Astrocyte (in vitro differentiated cells and primary cell): Measurements from ENCODE around the gene TTLL8. TPM values are rescaled to one million over a fixed set of nuclear protein-coding genes. Genes with fewer than 3 reads are reported as not detected.

Experiments
- DNase-seq: peaks from one replicate; pipeline ENCODE4 v3.0.0-alpha.2; 2010; ENCODE audit warnings: low read depth
- FAIRE-seq: peaks from 2 replicates; lab custom pipeline; 2011; peaks lifted over from hg19 to GRCh38; lab: Jason Lieb, UNC
- H2AFZ ChIP-seq: 2 replicates; pipeline ENCODE4 v1.6.0; 2012; ENCODE audit warnings: low read depth, low read length, inconsistent platforms
- H3K27ac ChIP-seq: 2 replicates; pipeline ENCODE4 v1.5.1; 2011; ENCODE audit warnings: low read depth, low read length, inconsistent platforms
- H3K27me3 ChIP-seq: 2 replicates; pipeline ENCODE4 v1.6.0; 2011; ENCODE audit warnings: low read length, inconsistent platforms; ENCODE audit not compliant: insufficient read depth
- H3K36me3 ChIP-seq: 2 replicates; pipeline ENCODE4 v1.5.1; 2011; ENCODE audit warnings: low read length, inconsistent platforms; ENCODE audit not compliant: insufficient read depth
- H3K4me1 ChIP-seq: 2 replicates; pipeline ENCODE4 v1.5.1; 2011; ENCODE audit warnings: low read length, inconsistent platforms; ENCODE audit not compliant: insufficient read depth
- H3K4me2 ChIP-seq: 2 replicates; pipeline ENCODE4 v1.6.0; 2012; ENCODE audit warnings: low read length, inconsistent platforms
- H3K4me3 ChIP-seq: 2 replicates; pipeline ENCODE4 v1.5.1; 2011; ENCODE audit warnings: low read depth, mild to moderate bottlenecking, low read length, inconsistent platforms; ENCODE audit not compliant: insufficient read depth
- H3K79me2 ChIP-seq: 2 replicates; pipeline ENCODE4 v1.6.0; 2012; ENCODE audit warnings: mild to moderate bottlenecking, low read length, inconsistent platforms; ENCODE audit not compliant: insufficient read depth
- H3K9ac ChIP-seq: 2 replicates; pipeline ENCODE4 v1.6.0; 2012; ENCODE audit warnings: mild to moderate bottlenecking, low read length, inconsistent platforms
- H3K9me3 ChIP-seq: 2 replicates; pipeline ENCODE4 v1.5.1; 2012; ENCODE audit warnings: low read depth, mild to moderate bottlenecking, low read length, inconsistent platforms; ENCODE audit not compliant: insufficient read depth
- H4K20me1 ChIP-seq: 2 replicates; pipeline ENCODE4 v1.6.0; 2012; ENCODE audit warnings: low read length, inconsistent platforms; ENCODE audit not compliant: insufficient read depth
- H3K27ac Mint-ChIP-seq: one replicate; pipeline ENCODE4 v1.8.0; 2021; ENCODE audit warnings: mild to moderate bottlenecking, mixed read lengths; ENCODE audit not compliant: unreplicated experiment
- H3K27me3 Mint-ChIP-seq: one replicate; pipeline ENCODE4 v1.8.0; 2021; ENCODE audit warnings: low read depth, mixed read lengths; ENCODE audit not compliant: unreplicated experiment
- H3K36me3 Mint-ChIP-seq: one replicate; pipeline ENCODE4 v1.8.0; 2021; ENCODE audit warnings: low read depth, mixed read lengths; ENCODE audit not compliant: unreplicated experiment
- H3K4me1 Mint-ChIP-seq: one replicate; pipeline ENCODE4 v1.8.0; 2021; ENCODE audit warnings: low read depth, mixed read lengths; ENCODE audit not compliant: unreplicated experiment
- H3K4me3 Mint-ChIP-seq: one replicate; pipeline ENCODE4 v1.8.0; 2021; ENCODE audit warnings: mild to moderate bottlenecking, moderate library complexity, mixed read lengths; ENCODE audit not compliant: unreplicated experiment
- H3K9me3 Mint-ChIP-seq: one replicate; pipeline ENCODE4 v1.8.0; 2021; ENCODE audit warnings: mild to moderate bottlenecking, mixed read lengths; ENCODE audit not compliant: unreplicated experiment
- EZH2 ChIP-seq: IDR thresholded peaks from 2 replicates; pipeline ENCODE4 v1.6.1; 2012; ENCODE audit warnings: mild to moderate bottlenecking, low read length, inconsistent platforms; ENCODE audit not compliant: insufficient read depth
- total RNA-seq: library from RNA; stranded (reverse); gene quantifications from 2 replicates; pipeline ENCODE4 v1.2.1, GENCODE V29; 2021
- TF ChIP-seq, protein P1 (sequence below): IDR thresholded peaks from 2 replicates; pipeline ENCODE4 v1.5.1; 2011; ENCODE audit warnings: low read depth, mild to moderate bottlenecking, inconsistent platforms, low read length, moderate library complexity; ENCODE audit not compliant: insufficient read depth

The TTLL8 gene
- total RNA-seq, 1 donor from 2014 or later: not detected

GRCh38 chr22:49969751-49970527, 88.2 kb downstream of the TTLL8 start:
- Histone ChIP-seq H3K4me2 (peak overlapping the region; percentile 86), H3K9me3 (no peaks in the 10 kb centered on the region), H3K79me2 (no peaks in the 10 kb centered on the region), H4K20me1 (peaks cover 25% of the 10 kb centered on the region), H3K4me3 (no peak overlapping the region), H3K27ac (no peak overlapping the region), H3K9ac (no peak overlapping the region), H3K27me3 (no peaks in the 10 kb centered on the region), H3K36me3 (no peaks in the 10 kb centered on the region), H2AFZ (no peak overlapping the region), H3K4me1 (peaks cover 16% of the 10 kb centered on the region)
- no peak for DNase-seq
- no peak overlapping the region for H3K4me3 Mint-ChIP-seq
- H3K9me3 Mint-ChIP-seq: peaks cover 2% of the 10 kb centered on the region
- H3K27ac Mint-ChIP-seq: no peak overlapping the region
- no peak for FAIRE-seq
- peaks cover 2% of the 10 kb centered on the region for H3K27me3 Mint-ChIP-seq
- TF ChIP-seq, protein P1, sequence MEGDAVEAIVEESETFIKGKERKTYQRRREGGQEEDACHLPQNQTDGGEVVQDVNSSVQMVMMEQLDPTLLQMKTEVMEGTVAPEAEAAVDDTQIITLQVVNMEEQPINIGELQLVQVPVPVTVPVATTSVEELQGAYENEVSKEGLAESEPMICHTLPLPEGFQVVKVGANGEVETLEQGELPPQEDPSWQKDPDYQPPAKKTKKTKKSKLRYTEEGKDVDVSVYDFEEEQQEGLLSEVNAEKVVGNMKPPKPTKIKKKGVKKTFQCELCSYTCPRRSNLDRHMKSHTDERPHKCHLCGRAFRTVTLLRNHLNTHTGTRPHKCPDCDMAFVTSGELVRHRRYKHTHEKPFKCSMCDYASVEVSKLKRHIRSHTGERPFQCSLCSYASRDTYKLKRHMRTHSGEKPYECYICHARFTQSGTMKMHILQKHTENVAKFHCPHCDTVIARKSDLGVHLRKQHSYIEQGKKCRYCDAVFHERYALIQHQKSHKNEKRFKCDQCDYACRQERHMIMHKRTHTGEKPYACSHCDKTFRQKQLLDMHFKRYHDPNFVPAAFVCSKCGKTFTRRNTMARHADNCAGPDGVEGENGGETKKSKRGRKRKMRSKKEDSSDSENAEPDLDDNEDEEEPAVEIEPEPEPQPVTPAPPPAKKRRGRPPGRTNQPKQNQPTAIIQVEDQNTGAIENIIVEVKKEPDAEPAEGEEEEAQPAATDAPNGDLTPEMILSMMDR: no peak
- TF ChIP-seq EZH2: no peak
- peaks cover 3% of the 10 kb centered on the region for H3K36me3 Mint-ChIP-seq
- peaks cover 5% of the 10 kb centered on the region for H3K4me1 Mint-ChIP-seq

DNA sequence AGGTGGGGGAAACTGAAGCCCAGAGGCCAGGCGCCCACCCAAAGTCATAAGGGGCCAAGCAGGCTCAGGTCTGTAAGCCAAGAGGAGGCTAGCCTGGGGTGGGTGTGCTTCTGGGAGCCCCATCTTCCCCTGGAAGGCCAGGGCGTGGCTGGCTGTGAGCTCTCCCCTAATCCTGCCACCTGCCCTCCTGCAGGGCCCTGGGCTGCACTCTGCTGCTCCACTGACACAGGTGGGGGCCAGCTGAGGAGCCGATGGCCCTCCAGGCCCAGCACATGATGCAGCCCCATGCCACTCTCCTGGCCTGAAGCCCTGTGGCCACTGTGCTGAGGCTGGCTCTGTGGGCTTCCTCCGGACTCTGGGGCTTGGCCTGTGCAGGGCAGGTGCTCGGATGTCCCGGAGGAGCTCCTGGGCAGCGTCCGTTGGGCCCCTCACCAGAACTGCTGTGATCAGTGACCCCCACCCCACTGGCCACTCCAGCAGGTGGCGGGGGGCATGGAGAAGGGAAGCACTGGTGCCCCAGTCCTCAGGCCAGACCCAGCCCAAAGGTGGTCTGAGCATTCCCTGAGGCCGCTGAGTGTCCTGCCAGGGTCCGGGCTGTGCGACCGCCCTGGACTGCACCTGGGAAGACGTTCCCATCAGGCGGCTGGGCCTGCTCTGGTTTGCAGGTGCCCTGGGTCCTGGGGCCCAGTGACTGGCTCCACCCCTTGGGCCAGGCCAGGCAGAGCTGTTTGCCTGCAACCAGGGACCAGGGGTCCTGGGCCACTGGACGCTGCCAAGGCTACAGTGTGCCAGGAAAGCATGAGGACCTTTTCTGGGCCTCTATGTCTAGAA, 89.1 kb downstream of the TTLL8 start:
- Histone ChIP-seq H3K27me3 (no peaks in the 10 kb centered on the region), H3K4me3 (no peak overlapping the region), H3K36me3 (no peaks in the 10 kb centered on the region), H3K27ac (no peak overlapping the region), H3K79me2 (peaks cover 8% of the 10 kb centered on the region), H2AFZ (no peak overlapping the region), H4K20me1 (peaks cover 34% of the 10 kb centered on the region), H3K9me3 (no peaks in the 10 kb centered on the region), H3K4me2 (no peak overlapping the region), H3K4me1 (peaks cover 17% of the 10 kb centered on the region), H3K9ac (no peak overlapping the region)
- H3K27ac Mint-ChIP-seq: no peak overlapping the region
- peaks cover 5% of the 10 kb centered on the region for H3K4me1 Mint-ChIP-seq
- peaks cover 2% of the 10 kb centered on the region for H3K27me3 Mint-ChIP-seq
- no peak for DNase-seq
- FAIRE-seq: no peak
- no peak for TF ChIP-seq EZH2
- TF ChIP-seq, protein P1: no peak
- H3K4me3 Mint-ChIP-seq: no peak overlapping the region
- peaks cover 2% of the 10 kb centered on the region for H3K9me3 Mint-ChIP-seq
- peaks cover 5% of the 10 kb centered on the region for H3K36me3 Mint-ChIP-seq

Other genes with a start within 250 kb of the TTLL8 start
- gene BRD1, start 230.4 kb downstream of the TTLL8 start, total RNA-seq: 30.0 and 32.4 TPM in 2 replicates
- 21.0 and 22.7 TPM in 2 replicates for gene ZBED4, start 204.5 kb downstream of the TTLL8 start, total RNA-seq
- gene ALG12, start 139.9 kb downstream of the TTLL8 start, total RNA-seq: 23.8 and 26.2 TPM in 2 replicates
- 49.6 and 58.2 TPM in 2 replicates for gene CRELD2, start 139.7 kb downstream of the TTLL8 start, total RNA-seq
- gene PIM3, start 97.5 kb downstream of the TTLL8 start, total RNA-seq: 15.1 and 15.5 TPM in 2 replicates
- gene IL17REL, start 45.5 kb downstream of the TTLL8 start, total RNA-seq: not detected in 2 replicates
- gene MLC1, start 27.1 kb upstream of the TTLL8 start, total RNA-seq: 0.09 and 0.70 TPM in 2 replicates
- gene MOV10L1, start 31.7 kb upstream of the TTLL8 start, total RNA-seq: 0.61 and 0.62 TPM in 2 replicates
- gene PANX2, start 112.4 kb upstream of the TTLL8 start, total RNA-seq: 2.3 and 2.8 TPM in 2 replicates
- gene TRABD, start 127.6 kb upstream of the TTLL8 start, total RNA-seq: 34.0 and 35.7 TPM in 2 replicates
- gene SELENOO, start 142.7 kb upstream of the TTLL8 start, total RNA-seq: 16.9 and 18.5 TPM in 2 replicates
- 25.4 and 26.3 TPM in 2 replicates for gene TUBGCP6, start 186.7 kb upstream of the TTLL8 start, total RNA-seq
- 36.8 and 46.5 TPM in 2 replicates for gene HDAC10, start 193.0 kb upstream of the TTLL8 start, total RNA-seq
- 29.1 and 36.4 TPM in 2 replicates for gene MAPK12, start 203.4 kb upstream of the TTLL8 start, total RNA-seq
- 19.6 and 22.4 TPM in 2 replicates for gene MAPK11, start 212.1 kb upstream of the TTLL8 start, total RNA-seq
- gene PLXNB2, start 249.3 kb upstream of the TTLL8 start, total RNA-seq: 327 and 376 TPM in 2 replicates